GM12878 (cell line): ENCODE data around the gene UMAD1. TPM values are rescaled to one million over a fixed set of nuclear protein-coding genes. Genes with fewer than 3 reads are reported as not detected.

Source experiments
- ATAC-seq: fragments of 200-7000 bp; cut with Tn5 transposase; 3 replicates; pipeline ENCODE4 v1.9.1; 2020; ENCODE audit warnings: mild to moderate bottlenecking, moderate library complexity
- BruUV-seq: library from RNA; stranded (reverse); fragments of 400-500 nt; replicated peaks from 2 replicates; lab custom pipeline; 2021; lab: Mats Ljungman, UMichigan
- CTCF ChIA-PET: fragments of 300-600 bp; sonication (Branson Sonifier 250); formaldehyde crosslinking; extraction: SDS; loops from one replicate; lab custom pipeline; 2021; ENCODE audit warnings: inconsistent platforms; lab: Yijun Ruan, JAX
- POLR2A ChIA-PET: fragments of 350-600 bp; formaldehyde crosslinking; extraction: SDS; loops from one replicate; lab custom pipeline; 2021; ENCODE audit warnings: inconsistent platforms; lab: Charles Lee
- RAD21 ChIA-PET: fragments of 300-600 bp; sonication (Branson Sonifier 250); formaldehyde crosslinking; loops from one replicate; lab custom pipeline; 2023; ENCODE audit warnings: antibody characterized with exemption; ENCODE audit not compliant: unreplicated experiment; lab: Charles Lee
- SMC1A ChIA-PET: fragments of 300-600 bp; sonication (Branson Sonifier 250); formaldehyde crosslinking; loops from one replicate; lab custom pipeline; 2023; ENCODE audit not compliant: unreplicated experiment, uncharacterized antibody; lab: Charles Lee
- DNase-seq: peaks from one replicate; pipeline ENCODE4 v3.0.0-alpha.2; 2011; ENCODE audit warnings: low read depth, low spot score
- FAIRE-seq: peaks from 3 replicates; lab custom pipeline; 2011; peaks lifted over from hg19 to GRCh38; lab: Jason Lieb, UNC
- H2AFZ ChIP-seq: 2 replicates; pipeline ENCODE4 v1.6.0; 2011; ENCODE audit warnings: low read depth, low read length, control low read depth; ENCODE audit not compliant: control insufficient read depth
- H3K27ac ChIP-seq: 2 replicates; pipeline ENCODE4 v1.5.1; 2011; ENCODE audit warnings: control low read depth; ENCODE audit not compliant: control insufficient read depth, insufficient read depth
- H3K27me3 ChIP-seq, 2 experiments: replicated peaks in 1 of 2; 2 replicates each; pipeline versions ENCODE4 v1.6.0 to v1.6.1; 2011; ENCODE audit warnings: low read length in 1 of 2; ENCODE audit not compliant: control insufficient read depth in 2 of 2, insufficient read depth in 2 of 2
- H3K36me3 ChIP-seq, 2 experiments: 2 replicates each; pipeline ENCODE4 v1.5.1; 2011; ENCODE audit warnings: low read length in 1 of 2; ENCODE audit not compliant: control insufficient read depth in 2 of 2, insufficient read depth in 2 of 2
- H3K4me1 ChIP-seq: 2 replicates; pipeline ENCODE4 v1.6.1; 2011; ENCODE audit warnings: mild to moderate bottlenecking, low read length, moderate library complexity, mixed read lengths; ENCODE audit not compliant: control insufficient read depth, insufficient read depth
- H3K4me2 ChIP-seq: 2 replicates; pipeline ENCODE4 v1.6.0; 2011; ENCODE audit warnings: control low read depth; ENCODE audit not compliant: control insufficient read depth, insufficient read depth
- H3K4me3 ChIP-seq: fragments of 200-600 bp; sonication (generic); 2 replicates; pipeline ENCODE4 v1.5.1; 2016
- H3K79me2 ChIP-seq: 2 replicates; pipeline ENCODE4 v1.6.0; 2011; ENCODE audit warnings: low read length; ENCODE audit not compliant: control insufficient read depth, insufficient read depth
- H3K9ac ChIP-seq: 2 replicates; pipeline ENCODE4 v1.8.0; 2011; ENCODE audit warnings: low read length, control low read depth, mixed read lengths; ENCODE audit not compliant: control insufficient read depth, insufficient read depth
- H3K9me3 ChIP-seq: replicated peaks from 3 replicates; pipeline ENCODE4 v1.5.1; 2011; ENCODE audit warnings: mild to moderate bottlenecking, low read length; ENCODE audit not compliant: control insufficient read depth, insufficient read depth
- H4K20me1 ChIP-seq: 2 replicates; pipeline ENCODE4 v1.6.0; 2011; ENCODE audit not compliant: control insufficient read depth, insufficient read depth
- BHLHE40 ChIP-seq, 2 experiments: fragments of 450-650 bp in 1 of 2; IDR thresholded peaks; 2 replicates each; pipeline ENCODE4 v1.6.1; 2011 to 2017; ENCODE audit warnings: low read depth in 2 of 2, borderline replicate concordance in 1 of 2, improper control_type of control experiment in 1 of 2, low read length in 1 of 2, mild to moderate bottlenecking in 1 of 2
- CREM ChIP-seq: IDR thresholded peaks from 2 replicates; pipeline ENCODE4 v1.6.1; 2014; ENCODE audit warnings: antibody characterized with exemption, low read depth
- IKZF2 ChIP-seq, 2 experiments: fragments of 450-650 bp; IDR thresholded peaks; 2 replicates each; pipeline ENCODE4 v1.6.1; 2017; ENCODE audit warnings: mild to moderate bottlenecking in 2 of 2, moderate library complexity in 2 of 2
- JUNB ChIP-seq: IDR thresholded peaks from 2 replicates; pipeline ENCODE4 v1.6.1; 2016; ENCODE audit warnings: antibody characterized with exemption, mild to moderate bottlenecking
- MYB ChIP-seq: fragments of 150-350 bp; IDR thresholded peaks from 2 replicates; pipeline ENCODE4 v1.6.1; 2014; ENCODE audit warnings: mild to moderate bottlenecking, low read depth, low read length, borderline replicate concordance
- PAX5 ChIP-seq: IDR thresholded peaks from 2 replicates; pipeline ENCODE4 v1.6.1; 2011; ENCODE audit warnings: low read depth, low read length, borderline replicate concordance
- RUNX3 ChIP-seq: IDR thresholded peaks from 2 replicates; pipeline ENCODE4 v1.6.1; 2012; ENCODE audit warnings: low read length, inconsistent platforms
- ZZZ3 ChIP-seq: IDR thresholded peaks from 2 replicates; pipeline ENCODE4 v1.6.1; 2011; ENCODE audit warnings: low read depth; ENCODE audit not compliant: control insufficient read depth, insufficient read length
- WGBS: methylation state at CpG from one replicate; pipeline ENCODE4 v1.1.6; 2016; ENCODE audit warnings: low lambda C conversion rate; ENCODE audit not compliant: insufficient replicate concordance, insufficient coverage; ENCODE audit errors: missing lambda C conversion rate; 5-methylcytosine and 5-hydroxymethylcytosine counted together
- in situ Hi-C: fragments of 300-500 bp; cut with MboI; formaldehyde crosslinking; loops from 9 replicates; pipeline ENCODE4 v1.14.3; 2018; ENCODE audit warnings: mixed read lengths
- intact Hi-C: fragments of 100-400 bp; cut with micrococcal nuclease; formaldehyde crosslinking; loops from one replicate; pipeline ENCODE4 v1.14.2; 2022; ENCODE audit not compliant: unreplicated experiment
- polyA plus RNA-seq, 11 experiments: library from polyadenylated mRNA; depleted of rRNA in 4 of 11; unstranded in 6 of 11; stranded (reverse) in 5 of 11; fragments of >200 nt; fragmentation: Nextera tagmentation in 4 of 11; fragmentation: Illumina TruSeq in 1 of 11; extraction: Ambion mirVana in 4 of 11; extraction: Trizol in 1 of 11; gene quantifications; 1 replicate in 1 of 11; 2 replicates in 10 of 11; pipeline versions ENCODE4 v1.2.1 to v1.2.3, GENCODE V29; 2011 to 2016; ENCODE audit warnings: inconsistent platforms in 2 of 11, missing spikeins in 2 of 11, low read depth in 1 of 11
- total RNA-seq, 4 experiments: library from RNA; depleted of rRNA in 3 of 4; stranded (reverse); fragments of >200 nt in 3 of 4; fragmentation: Illumina TruSeq in 1 of 4; extraction: Trizol in 1 of 4; gene quantifications; 2 replicates each; pipeline versions ENCODE4 v1.2.1 to v1.2.3, GENCODE V29; 2013 to 2021
- TF ChIP-seq, protein P1 (sequence below): fragments of 450-650 bp; IDR thresholded peaks from 2 replicates; pipeline ENCODE4 v1.6.1; 2017; ENCODE audit warnings: low read depth, mild to moderate bottlenecking, moderate library complexity
- TF ChIP-seq, protein P2 (sequence below): IDR thresholded peaks from 2 replicates; pipeline ENCODE4 v1.6.1; 2011; ENCODE audit warnings: mild to moderate bottlenecking, low read depth, low read length, moderate library complexity; ENCODE audit not compliant: insufficient replicate concordance
- TF ChIP-seq, protein P3 (sequence below): IDR thresholded peaks from 2 replicates; pipeline ENCODE4 v1.6.1; 2011; ENCODE audit warnings: borderline replicate concordance, low read depth, mild to moderate bottlenecking, moderate library complexity, low read length; ENCODE audit not compliant: insufficient read depth, poor library complexity, severe bottlenecking

Gene UMAD1
- total and polyA plus RNA-seq, 10 of the 15 experiments (the other 5 are each of a cell fraction or from before 2014, with no cell fraction given) = 6.0 to 28.6 (median 9.3) TPM

DNA sequence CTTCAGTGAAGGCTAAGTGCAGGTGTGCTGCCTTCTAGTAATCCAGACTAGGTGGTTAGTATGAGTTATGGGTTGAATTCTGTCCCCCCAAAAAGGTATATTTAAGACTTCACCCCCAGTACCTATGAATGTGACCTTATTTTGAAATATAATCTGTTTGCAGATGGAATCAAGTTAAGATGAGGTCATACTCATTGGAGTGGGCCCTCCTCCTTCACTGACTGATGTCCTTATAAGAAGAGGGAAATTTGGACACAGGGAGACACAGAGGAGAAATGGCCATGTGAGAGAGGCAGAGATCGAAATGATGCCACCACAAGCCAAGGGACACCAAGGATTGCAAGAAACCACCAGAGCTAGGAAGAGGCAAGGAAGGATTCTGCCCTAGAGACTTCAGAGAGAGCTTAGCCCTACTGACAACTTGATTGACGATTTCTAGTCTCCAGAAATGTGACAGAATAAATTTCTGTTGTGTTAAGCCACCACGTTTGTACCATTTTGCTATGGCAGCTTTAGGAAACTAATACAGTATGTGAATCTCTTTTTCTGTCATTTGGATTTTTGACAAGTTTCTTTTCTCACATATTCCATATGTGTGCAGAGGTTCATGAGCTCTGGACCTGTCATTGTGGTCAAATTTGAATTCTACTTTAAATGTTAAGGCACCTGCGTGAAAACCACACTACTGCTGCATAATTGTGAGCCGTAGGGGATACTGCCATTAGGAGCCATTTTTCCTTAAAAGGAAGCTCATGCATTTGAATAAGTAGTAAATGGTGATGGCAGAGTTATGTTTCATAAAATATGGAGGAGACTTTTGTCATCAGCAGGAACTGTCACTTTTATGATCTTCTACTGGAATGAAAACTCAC, 80.4 kb downstream of the UMAD1 start:
- H3K4me2 ChIP-seq = peak overlapping the region; percentile 8; the same call in 1 of the 2 replicates
- peak; percentile 39 for ATAC-seq
- WGBS = 79% methylated on average over 5 of the region's 5 CpGs
- peak; percentile 35 to 66; a peak in 3 of 4 replicates for TF ChIP-seq BHLHE40 (IDR thresholded peaks at IDR 0.05; ENCODE audit: borderline replicate concordance in 1 of 2, low read depth in 2 of 2, low read length in 1 of 2)
- 0 out of 4 replicates have a peak, but pooled peaks of 1 of the 2 experiments have one; percentile 35 for TF ChIP-seq IKZF2 (IDR thresholded peaks at IDR 0.05)
- TF ChIP-seq MYB = no peak
- no peak for TF ChIP-seq PAX5
- TF ChIP-seq, protein P1, sequence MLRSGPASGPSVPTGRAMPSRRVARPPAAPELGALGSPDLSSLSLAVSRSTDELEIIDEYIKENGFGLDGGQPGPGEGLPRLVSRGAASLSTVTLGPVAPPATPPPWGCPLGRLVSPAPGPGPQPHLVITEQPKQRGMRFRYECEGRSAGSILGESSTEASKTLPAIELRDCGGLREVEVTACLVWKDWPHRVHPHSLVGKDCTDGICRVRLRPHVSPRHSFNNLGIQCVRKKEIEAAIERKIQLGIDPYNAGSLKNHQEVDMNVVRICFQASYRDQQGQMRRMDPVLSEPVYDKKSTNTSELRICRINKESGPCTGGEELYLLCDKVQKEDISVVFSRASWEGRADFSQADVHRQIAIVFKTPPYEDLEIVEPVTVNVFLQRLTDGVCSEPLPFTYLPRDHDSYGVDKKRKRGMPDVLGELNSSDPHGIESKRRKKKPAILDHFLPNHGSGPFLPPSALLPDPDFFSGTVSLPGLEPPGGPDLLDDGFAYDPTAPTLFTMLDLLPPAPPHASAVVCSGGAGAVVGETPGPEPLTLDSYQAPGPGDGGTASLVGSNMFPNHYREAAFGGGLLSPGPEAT = 0 out of 2 replicates have a peak, but pooled peaks have one; percentile 22
- no peak for TF ChIP-seq CREM
- TF ChIP-seq RUNX3 = peak; percentile 77
- TF ChIP-seq JUNB = no peak
- TF ChIP-seq, protein P2, sequence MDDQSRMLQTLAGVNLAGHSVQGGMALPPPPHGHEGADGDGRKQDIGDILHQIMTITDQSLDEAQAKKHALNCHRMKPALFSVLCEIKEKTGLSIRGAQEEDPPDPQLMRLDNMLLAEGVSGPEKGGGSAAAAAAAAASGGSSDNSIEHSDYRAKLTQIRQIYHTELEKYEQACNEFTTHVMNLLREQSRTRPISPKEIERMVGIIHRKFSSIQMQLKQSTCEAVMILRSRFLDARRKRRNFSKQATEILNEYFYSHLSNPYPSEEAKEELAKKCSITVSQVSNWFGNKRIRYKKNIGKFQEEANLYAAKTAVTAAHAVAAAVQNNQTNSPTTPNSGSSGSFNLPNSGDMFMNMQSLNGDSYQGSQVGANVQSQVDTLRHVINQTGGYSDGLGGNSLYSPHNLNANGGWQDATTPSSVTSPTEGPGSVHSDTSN = no peak
- TF ChIP-seq, protein P3, sequence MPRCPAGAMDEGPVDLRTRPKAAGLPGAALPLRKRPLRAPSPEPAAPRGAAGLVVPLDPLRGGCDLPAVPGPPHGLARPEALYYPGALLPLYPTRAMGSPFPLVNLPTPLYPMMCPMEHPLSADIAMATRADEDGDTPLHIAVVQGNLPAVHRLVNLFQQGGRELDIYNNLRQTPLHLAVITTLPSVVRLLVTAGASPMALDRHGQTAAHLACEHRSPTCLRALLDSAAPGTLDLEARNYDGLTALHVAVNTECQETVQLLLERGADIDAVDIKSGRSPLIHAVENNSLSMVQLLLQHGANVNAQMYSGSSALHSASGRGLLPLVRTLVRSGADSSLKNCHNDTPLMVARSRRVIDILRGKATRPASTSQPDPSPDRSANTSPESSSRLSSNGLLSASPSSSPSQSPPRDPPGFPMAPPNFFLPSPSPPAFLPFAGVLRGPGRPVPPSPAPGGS = no peak
- TF ChIP-seq ZZZ3 = no peak

More for the DNA sequence above, 80.4 kb downstream of the UMAD1 start:
- Histone ChIP-seq H3K36me3 (no peaks in the 10 kb centered on the region), H3K79me2 (no peaks in the 10 kb centered on the region), H3K9ac (no peak overlapping the region), H3K4me3 (no peak overlapping the region), H4K20me1 (no peaks in the 10 kb centered on the region), H3K27me3 (no peaks in the 10 kb centered on the region), H3K4me1 (peaks cover 20% of the 10 kb centered on the region; the same call in 1 of the 2 replicates), H3K27ac (no peak overlapping the region), H3K9me3 (peaks cover 2% of the 10 kb centered on the region; the same call in 1 of the 3 replicates), H2AFZ (no peak overlapping the region)
- BruUV-seq = no TSS peak
- in situ Hi-C loops = no loop called here
- SMC1A ChIA-PET = interaction anchor here (0.5 to 4.5 kb wide), 18 partner anchors 9 to 469 kb away, joined by 3 to 87 read pairs (median 4); no protein-coding TSS in a partner anchor
- RAD21 ChIA-PET = interaction anchor here (0.6 to 4.9 kb wide), 12 partner anchors 12 to 457 kb away, joined by 3 to 49 read pairs (median 10); partner anchors contain the start of gene UMAD1
- FAIRE-seq (no peak), DNase-seq (peak; percentile 23)
- POLR2A ChIA-PET = interaction anchor here (1.0 to 1.2 kb wide), 2 partner anchors 13 to 82 kb away, joined by 3 to 4 read pairs; no protein-coding TSS in a partner anchor
- intact Hi-C loops = loop anchor here (2.0 kb wide), 1 partner anchor 18 kb away; no protein-coding TSS in a partner anchor
- CTCF ChIA-PET = interaction anchor here (0.7 to 3.5 kb wide), 7 partner anchors 9 to 252 kb away, joined by 3 to 27 read pairs (median 6); no protein-coding TSS in a partner anchor
